ENCODE measurements around the gene HID1.

DNA sequence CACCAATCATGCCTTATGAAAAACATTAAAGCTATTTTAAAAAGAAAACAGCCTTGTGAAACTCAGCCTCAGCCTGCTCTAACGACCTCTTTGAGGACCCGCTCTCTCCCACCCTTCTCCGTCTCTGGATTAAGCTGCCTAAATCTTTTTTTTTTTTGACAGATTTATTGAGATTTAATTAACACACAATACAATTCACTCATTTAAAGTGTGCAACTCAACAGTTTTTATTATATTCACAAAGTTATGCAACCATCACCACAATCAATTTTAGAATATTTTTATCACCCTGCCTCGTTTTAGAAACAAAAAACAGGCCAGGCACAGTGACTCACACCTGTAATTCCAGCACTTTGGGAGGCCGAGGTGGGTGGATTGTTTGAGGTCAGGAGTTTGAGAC lies 23.3 kb upstream of the HID1 start:
- TF ChIP-seq CTCF (IDR thresholded peaks at IDR 0.05) (no peak), EZH2 (IDR thresholded peaks at IDR 0.05) (no peak)
